NT2/D1 (cell line): ENCODE measurements around the gene BRD4.

Experiments
- YY1 ChIP-seq: IDR thresholded peaks from 2 replicates; pipeline ENCODE4 v1.6.1; 2011; ENCODE audit not compliant: insufficient read length, insufficient read depth
- ZNF274 ChIP-seq: IDR thresholded peaks from 2 replicates; pipeline ENCODE4 v1.6.1; 2011; ENCODE audit warnings: mild to moderate bottlenecking, low read depth, low read length

DNA sequence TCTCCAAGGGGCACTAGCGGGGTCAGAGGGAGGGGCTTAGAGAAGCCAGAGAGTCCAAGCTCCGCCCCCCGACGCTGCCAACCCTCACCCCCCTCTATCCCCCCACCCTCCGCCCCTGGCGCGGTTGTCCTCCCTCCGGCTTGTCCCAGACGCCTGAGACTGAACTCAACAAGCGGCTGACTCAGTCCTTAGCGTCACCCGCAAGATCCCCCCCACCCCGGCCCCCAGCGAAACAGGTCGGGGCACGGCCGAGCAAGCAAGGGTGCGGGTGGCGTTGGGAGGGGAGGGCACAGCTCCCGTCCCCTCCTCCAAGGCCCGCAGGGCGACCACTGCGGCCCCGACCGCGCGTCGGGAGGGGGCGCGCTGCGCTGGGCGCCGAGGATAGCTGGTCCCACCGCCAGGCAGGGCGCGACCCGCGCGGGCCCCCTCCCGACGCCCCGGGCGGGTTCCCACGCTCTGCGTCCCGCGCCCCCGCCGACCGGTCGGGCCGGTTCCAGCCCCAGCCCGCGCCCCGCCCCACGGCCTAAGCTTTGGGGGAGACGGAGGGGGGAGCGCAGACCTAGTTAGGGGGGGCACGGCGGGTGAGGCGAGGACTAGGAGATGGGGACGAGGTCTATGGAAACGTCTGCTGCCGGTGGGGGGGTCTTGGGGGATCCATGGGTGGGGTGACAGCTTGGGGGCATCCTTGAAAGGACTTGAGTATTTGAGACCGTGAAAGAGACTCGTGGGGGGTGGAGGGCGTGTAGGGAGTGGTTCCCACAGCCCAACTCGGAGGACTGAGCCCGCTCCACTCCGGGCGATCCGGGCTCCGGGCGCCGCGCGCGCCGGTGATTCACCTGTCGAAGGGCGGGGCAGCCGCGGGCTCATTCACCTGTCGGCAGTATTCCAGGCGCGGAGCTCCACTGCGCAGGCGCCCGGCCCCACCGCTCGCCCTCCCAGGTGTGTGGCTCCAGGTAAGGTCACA lies 136.7 kb downstream of the BRD4 start:
- TF ChIP-seq YY1 = no peak
- no peak for TF ChIP-seq ZNF274
